GM18858 (cell line): ENCODE measurements around the gene PBX2.
"Not testable (repeated sequence)": the region's sequence is repeated elsewhere in the genome, so short reads cannot be mapped to it uniquely, and the experiment has no call there.

ENCODE experiments used
- ATAC-seq: cut with Tn5 transposase; IDR thresholded peaks from one replicate; pipeline ENCODE4 v1.9.1; 2021; ENCODE audit not compliant: unreplicated experiment

PBX2 gene

GRCh38 chr6:32151863-32152768, 37.9 kb downstream of the PBX2 start, which contains the start of gene PRRT1:
TSS of gene PRRT1 (minus strand) at chr6:32151939. CDS start at chr6:32151827, 112 bp downstream.
- no peak for ATAC-seq

- ATAC-seq: no peak
Measured at GRCh38 chr6:32151181-32151862, 38.7 kb downstream of the PBX2 start.

- no peak for ATAC-seq
Measured at GRCh38 chr6:32149932-32150870, 39.8 kb downstream of the PBX2 start.

- ATAC-seq: no peak
Measured at GRCh38 chr6:32149092-32149755, 40.8 kb downstream of the PBX2 start.

- no peak for ATAC-seq
Measured at GRCh38 chr6:32148289-32149091, 41.5 kb downstream of the PBX2 start.

GRCh38 chr6:32147401-32148132, 42.4 kb downstream of the PBX2 start:
- no peak for ATAC-seq

GRCh38 chr6:32146687-32147086, 43.3 kb downstream of the PBX2 start:
- no peak for ATAC-seq

- no peak for ATAC-seq
Measured at GRCh38 chr6:32146287-32146686, 43.7 kb downstream of the PBX2 start.

- not testable (repeated sequence) for ATAC-seq
Measured at GRCh38 chr6:32144238-32144637, 45.8 kb downstream of the PBX2 start.

- ATAC-seq: no peak
Measured at GRCh38 chr6:32140420-32141046, 49.5 kb downstream of the PBX2 start.

- no peak for ATAC-seq
Measured at GRCh38 chr6:32139590-32139989, 50.4 kb downstream of the PBX2 start.

- no peak for ATAC-seq
Measured at GRCh38 chr6:32137454-32137853, 52.5 kb downstream of the PBX2 start.
